Activated T-helper 2 cell treated with anti-CD3 and anti-CD28 coated beads, Interferon-gamma antibody, Interleukin-2, Interleukin-4, amounts not matched to agents 10 μg/mL and 5 μg/mL and 100 μg/mL, durations not matched to agents 14 hours and 24 hours and 36 hours (primary cell): ENCODE measurements around the gene C8G. TPM values are rescaled to one million over a fixed set of nuclear protein-coding genes. Genes with fewer than 3 reads are reported as not detected.

Source experiments
- DNase-seq: peaks from one replicate; pipeline ENCODE4 v3.0.0; 2021; ENCODE audit warnings: low spot score
- H3K27ac Mint-ChIP-seq: one replicate; pipeline ENCODE4 v1.8.0; 2021; ENCODE audit warnings: mixed read lengths
- H3K27me3 Mint-ChIP-seq: one replicate; pipeline ENCODE4 v1.8.0; 2021; ENCODE audit warnings: low read depth, mixed read lengths
- H3K36me3 Mint-ChIP-seq: one replicate; pipeline ENCODE4 v1.8.0; 2021; ENCODE audit warnings: low read depth, mixed read lengths
- H3K4me1 Mint-ChIP-seq: one replicate; pipeline ENCODE4 v1.8.0; 2021; ENCODE audit warnings: low read depth, mixed read lengths
- H3K4me3 Mint-ChIP-seq: one replicate; pipeline ENCODE4 v1.8.0; 2021; ENCODE audit warnings: low read depth, mild to moderate bottlenecking, moderate library complexity, mixed read lengths
- H3K9me3 Mint-ChIP-seq: one replicate; pipeline ENCODE4 v1.8.0; 2021; ENCODE audit warnings: mixed read lengths
- intact Hi-C: fragments of 100-400 bp; cut with micrococcal nuclease; formaldehyde crosslinking; loops from one replicate; pipeline ENCODE4 v1.15.1; 2023
- total RNA-seq: library from RNA; stranded (reverse); gene quantifications from 2 replicates; pipeline ENCODE4 v1.2.3, GENCODE V29; 2022

Gene C8G
- total RNA-seq, 1 donor from 2014 or later = 0.89 TPM

DNA sequence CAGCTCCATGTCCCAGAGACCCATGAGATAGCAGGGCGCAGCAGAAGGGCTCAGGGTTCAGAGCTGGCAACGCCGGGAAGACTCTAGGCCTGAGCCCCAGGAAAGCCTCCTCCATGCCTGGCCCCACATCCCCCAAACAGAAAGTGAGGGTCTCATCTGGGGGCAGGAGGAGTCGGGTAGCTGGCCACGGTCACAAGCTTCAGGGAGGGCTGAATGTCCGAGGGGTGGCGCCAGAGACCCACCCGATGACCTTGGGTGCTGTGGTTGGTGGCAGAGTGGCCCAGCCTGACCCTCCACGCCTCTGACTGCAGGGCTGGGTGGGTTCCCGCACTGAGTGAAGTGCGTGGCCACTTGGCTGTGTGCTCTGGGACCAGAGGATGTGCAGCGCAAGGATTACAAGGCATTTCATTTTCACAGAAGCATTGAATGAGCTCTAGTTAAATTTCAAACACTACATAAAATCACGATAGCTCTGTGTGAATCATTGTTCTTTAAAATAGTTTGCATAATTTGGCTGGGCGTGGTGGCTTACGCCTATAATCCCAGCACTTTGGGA is 3.0 kb downstream of the C8G start:
- Mint-ChIP-seq H3K4me3 (peak overlapping the region; percentile 63), H3K4me1 (peaks cover 3% of the 10 kb centered on the region), H3K9me3 (no peaks in the 10 kb centered on the region), H3K36me3 (peaks cover 3% of the 10 kb centered on the region), H3K27me3 (no peaks in the 10 kb centered on the region), H3K27ac (no peak overlapping the region)
- DNase-seq = no peak
- intact Hi-C loops = no loop called here

DNA sequence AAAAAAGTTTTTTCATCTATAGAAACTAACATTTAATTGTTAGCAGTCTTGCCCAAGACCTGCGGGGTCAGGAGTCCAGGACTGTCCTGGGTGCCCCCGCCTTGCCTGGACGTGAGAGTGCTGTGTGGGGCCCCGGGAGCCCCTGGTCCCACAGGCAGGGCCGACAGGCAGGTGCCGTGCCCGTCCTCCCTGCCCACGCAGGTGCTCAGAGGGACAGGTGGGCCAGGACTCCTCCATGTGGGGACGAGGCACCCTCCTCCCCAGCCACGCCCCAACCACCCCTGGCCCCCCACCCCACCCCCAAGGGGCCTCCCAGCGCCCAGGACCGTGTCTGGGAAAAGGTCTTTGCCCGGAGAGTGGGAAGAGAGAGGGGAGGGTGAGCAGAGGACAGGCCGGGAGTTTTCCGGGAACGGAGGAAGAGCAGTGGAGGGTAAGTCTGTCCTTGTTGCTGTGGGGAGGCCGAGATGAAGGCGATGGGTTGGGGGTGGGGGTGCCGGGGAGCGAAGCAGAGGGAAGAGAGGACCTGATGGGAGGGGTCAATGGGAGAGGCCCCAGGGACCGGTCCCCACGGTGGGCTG is 4.3 kb downstream of the C8G start:
- DNase-seq = no peak
- peaks cover 3% of the 10 kb centered on the region for H3K4me1 Mint-ChIP-seq
- H3K9me3 Mint-ChIP-seq = no peaks in the 10 kb centered on the region
- peak overlapping the region; percentile 71 for H3K27ac Mint-ChIP-seq
- intact Hi-C loops = no loop called here
- H3K4me3 Mint-ChIP-seq = peak overlapping the region; percentile 81
- no peaks in the 10 kb centered on the region for H3K27me3 Mint-ChIP-seq
- H3K36me3 Mint-ChIP-seq = no peaks in the 10 kb centered on the region

DNA sequence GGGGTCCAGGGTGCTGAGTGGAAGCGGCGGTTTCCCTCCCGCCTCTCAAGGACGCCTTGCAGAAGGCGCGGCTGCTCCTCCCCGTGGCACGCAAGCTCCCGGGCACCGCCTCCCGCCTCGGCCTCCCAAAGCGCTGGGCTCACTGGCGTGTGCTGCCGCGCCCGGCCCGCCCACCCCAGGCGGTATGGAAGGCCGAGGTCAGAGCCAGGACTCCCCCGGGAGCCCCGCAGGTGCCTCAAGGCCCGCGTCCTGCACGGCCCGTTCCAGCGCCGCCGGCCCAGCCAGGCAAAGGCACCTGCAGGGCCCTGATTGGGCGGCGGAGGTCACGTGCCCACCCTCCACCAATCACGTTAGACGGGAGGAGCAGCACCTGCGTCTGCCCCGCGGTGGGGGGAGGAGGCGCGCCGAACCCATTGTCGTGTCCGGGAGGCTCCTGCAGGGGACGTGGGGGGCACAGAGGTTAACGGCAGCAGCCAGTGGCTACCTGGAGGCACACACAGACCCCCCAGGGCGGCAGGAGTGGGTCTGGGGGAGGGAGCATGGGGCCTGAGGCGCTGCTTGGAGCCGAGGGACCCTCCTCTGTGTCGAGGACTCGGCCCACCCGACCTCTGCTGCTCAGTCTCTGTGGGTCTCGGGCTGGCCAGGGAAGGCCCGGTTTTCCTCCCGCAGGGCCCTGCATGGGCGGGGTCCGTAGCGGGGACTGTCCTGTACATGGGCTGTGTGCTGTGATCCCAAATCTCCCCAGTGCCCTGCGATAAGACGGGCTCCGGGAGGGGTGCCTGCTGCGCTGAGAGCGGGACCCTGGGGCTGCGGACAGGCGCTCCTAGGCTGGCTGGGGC is 5.0 kb downstream of the C8G start:
- H3K4me3 Mint-ChIP-seq = peak overlapping the region; percentile 81
- intact Hi-C loops = loop anchor here (2.0 to 10.0 kb wide), 2 partner anchors 43 to 85 kb away; partner anchors contain the start of genes FUT7 and PAXX
- peak; percentile 94 for DNase-seq
- H3K36me3 Mint-ChIP-seq = no peaks in the 10 kb centered on the region
- H3K4me1 Mint-ChIP-seq = no peaks in the 10 kb centered on the region
- no peaks in the 10 kb centered on the region for H3K9me3 Mint-ChIP-seq
- no peaks in the 10 kb centered on the region for H3K27me3 Mint-ChIP-seq
- peak overlapping the region; percentile 87 for H3K27ac Mint-ChIP-seq

DNA sequence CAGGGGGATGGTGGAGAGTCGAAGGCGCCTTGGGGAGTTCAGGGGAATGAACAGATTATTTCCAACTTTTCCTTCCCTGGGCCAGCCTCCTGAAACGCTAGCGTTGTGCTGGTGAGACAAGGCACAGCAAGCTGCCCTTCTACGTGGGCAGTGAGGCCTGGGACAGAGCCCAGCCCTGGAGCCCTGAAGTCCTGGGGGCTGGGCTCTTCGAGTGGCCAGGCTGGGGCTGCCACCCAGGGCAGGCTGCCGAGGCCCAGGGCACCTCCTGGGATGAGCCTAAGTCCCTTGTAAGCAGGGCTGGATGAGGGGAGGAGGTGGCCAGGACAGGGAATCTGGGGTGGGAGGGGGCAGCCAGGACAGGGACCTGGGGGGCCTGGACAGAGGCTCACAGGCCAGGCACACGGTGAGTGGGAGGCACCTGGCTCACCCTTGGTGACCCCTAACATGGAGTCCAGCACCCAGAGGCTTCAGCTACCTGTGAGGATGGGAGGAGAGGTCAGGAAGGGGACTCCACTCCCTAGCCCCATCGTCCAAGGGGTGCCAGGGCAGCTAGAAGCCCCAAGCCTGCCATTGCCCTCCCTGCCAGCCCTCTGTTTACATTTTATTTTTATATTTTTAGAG is 5.7 kb downstream of the C8G start:
- peak overlapping the region; percentile 87 for H3K27ac Mint-ChIP-seq
- H3K9me3 Mint-ChIP-seq = no peaks in the 10 kb centered on the region
- no peaks in the 10 kb centered on the region for H3K4me1 Mint-ChIP-seq
- intact Hi-C loops = loop anchor here (2.0 to 10.0 kb wide), 2 partner anchors 42 to 84 kb away; partner anchors contain the start of genes FUT7 and PAXX
- no peak for DNase-seq
- no peaks in the 10 kb centered on the region for H3K36me3 Mint-ChIP-seq
- no peaks in the 10 kb centered on the region for H3K27me3 Mint-ChIP-seq
- peak overlapping the region; percentile 80 for H3K4me3 Mint-ChIP-seq

DNA sequence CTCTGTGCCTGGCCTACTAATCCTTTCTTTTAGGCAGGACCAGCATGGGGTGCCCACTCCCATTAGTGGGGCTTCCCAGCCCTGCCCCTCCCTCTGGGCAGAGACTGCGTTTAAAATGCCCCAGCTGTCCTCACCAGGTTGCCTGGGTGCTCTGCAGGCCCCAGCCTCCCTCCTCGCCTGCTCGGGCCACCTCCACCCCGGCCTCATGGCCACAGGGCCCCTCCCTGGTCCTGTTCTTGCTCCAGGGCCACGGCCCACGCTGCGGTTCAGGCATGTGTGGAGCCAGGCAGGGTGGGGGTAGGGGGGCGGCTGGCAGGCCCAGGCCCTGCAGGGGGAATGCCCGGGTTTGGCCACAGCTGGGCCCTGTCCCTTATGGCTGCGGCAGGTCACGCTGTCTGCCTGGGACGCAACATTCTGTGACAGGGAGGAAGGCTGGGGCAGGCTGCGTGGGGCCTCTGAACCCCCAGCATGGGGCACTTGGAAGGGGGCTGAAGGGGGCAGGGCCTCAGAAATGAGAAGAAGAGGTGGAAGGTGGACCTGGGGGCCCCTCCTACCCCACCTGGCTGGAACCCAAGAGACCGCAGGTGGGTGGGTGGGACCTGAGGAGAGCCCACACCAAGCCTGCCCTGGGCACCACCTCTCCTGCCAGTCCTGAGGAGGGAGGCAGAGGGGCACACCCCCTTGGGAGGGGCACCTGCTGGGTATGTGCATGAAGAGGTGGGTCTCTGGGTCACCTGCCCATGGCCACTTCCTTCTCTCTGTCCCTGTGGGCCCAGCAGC is 6.7 kb downstream of the C8G start, which contains the start of gene LCN12:
TSS of gene LCN12 (plus strand) at position 733 of the 780 bp plus-strand sequence. CDS start 55 bp downstream, outside the sequence.
- H3K36me3 Mint-ChIP-seq = no peaks in the 10 kb centered on the region
- H3K27me3 Mint-ChIP-seq = no peaks in the 10 kb centered on the region
- no peak within 1 kb of the TSS for H3K4me3 Mint-ChIP-seq
- H3K27ac Mint-ChIP-seq = no peak within 1 kb of the TSS
- intact Hi-C loops = loop anchor here (2.0 to 10.0 kb wide), 2 partner anchors 41 to 83 kb away; partner anchors contain the start of genes FUT7 and PAXX
- no peak for DNase-seq
- no peaks in the 10 kb centered on the region for H3K4me1 Mint-ChIP-seq
- H3K9me3 Mint-ChIP-seq = peaks cover 7% of the 10 kb centered on the region

DNA sequence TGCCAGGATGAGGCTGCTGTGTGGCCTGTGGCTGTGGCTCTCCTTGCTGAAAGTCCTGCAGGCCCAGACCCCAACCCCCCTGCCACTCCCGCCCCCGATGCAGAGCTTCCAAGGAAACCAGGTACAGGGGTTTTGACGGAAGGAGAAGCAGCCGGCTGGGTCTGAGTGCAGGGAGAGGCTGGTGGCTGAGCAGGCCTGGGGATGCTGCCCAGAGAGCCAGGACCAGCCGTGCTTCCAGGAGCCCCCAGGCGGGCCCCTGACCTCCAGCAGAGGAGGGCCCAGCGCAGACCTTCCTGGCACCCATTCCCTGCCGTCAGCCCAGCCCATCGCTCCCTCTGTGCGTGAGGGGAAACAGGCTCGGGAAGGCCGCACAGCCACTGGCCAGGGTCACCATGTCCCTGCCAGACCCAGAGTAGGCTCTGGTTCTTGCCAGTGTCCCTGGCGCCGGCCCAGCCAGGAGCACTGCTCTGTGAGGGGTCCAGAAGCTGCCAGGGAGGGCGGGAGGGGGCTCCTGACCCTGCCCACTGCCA is 7.3 kb downstream of the C8G start:
- Mint-ChIP-seq H3K4me1 (no peaks in the 10 kb centered on the region), H3K36me3 (no peaks in the 10 kb centered on the region), H3K4me3 (no peak overlapping the region), H3K27ac (no peak overlapping the region), H3K9me3 (peaks cover 9% of the 10 kb centered on the region), H3K27me3 (no peaks in the 10 kb centered on the region)
- intact Hi-C loops = loop anchor here (10.0 kb wide), 1 partner anchor 82 kb away; the partner anchor contains the start of gene FUT7
- DNase-seq = no peak

DNA sequence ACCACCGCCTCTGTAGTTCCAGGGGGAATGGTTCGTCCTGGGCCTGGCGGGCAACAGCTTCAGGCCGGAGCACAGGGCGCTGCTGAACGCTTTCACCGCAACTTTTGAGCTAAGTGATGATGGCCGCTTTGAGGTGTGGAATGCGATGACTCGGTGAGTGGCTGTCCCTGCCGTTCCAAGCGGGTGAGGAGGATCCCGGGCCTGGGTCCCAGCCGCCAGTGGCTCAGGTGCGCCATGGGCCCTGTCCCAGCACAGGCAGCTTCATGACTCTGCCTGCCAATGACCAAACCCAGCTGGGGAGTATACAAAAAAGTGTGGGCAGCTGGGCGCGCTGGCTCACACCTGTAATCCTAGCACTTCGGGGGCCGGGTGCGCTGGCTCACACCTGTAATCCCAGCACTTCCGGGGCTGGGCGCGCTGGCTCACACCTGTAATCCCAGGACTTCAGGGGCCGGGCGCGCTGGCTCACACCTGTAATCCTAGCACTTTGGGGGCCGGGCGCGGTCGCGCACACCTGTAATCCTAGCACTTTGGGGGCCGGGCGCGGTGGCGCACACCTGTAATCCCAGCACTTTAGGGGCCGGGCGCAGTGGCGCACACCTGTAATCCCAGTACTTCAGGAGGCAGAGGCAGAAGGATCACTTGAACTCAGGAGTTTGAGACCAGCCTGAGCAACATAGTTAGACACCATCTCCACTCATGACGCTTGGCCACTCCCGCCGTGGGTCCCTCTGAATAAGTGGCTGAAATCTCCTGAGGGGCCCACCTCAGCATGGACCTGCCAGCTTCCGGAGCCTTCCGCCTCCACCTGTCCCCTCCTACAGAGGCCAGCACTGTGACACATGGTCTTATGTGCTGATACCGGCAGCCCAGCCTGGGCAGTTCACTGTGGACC is 8.1 kb downstream of the C8G start:
- no peak overlapping the region for H3K27ac Mint-ChIP-seq
- DNase-seq = no peak
- no peaks in the 10 kb centered on the region for H3K4me1 Mint-ChIP-seq
- H3K27me3 Mint-ChIP-seq = no peaks in the 10 kb centered on the region
- H3K9me3 Mint-ChIP-seq = peaks cover 9% of the 10 kb centered on the region
- H3K36me3 Mint-ChIP-seq = no peaks in the 10 kb centered on the region
- intact Hi-C loops = loop anchor here (10.0 kb wide), 1 partner anchor 82 kb away; the partner anchor contains the start of gene FUT7
- H3K4me3 Mint-ChIP-seq = no peak overlapping the region

DNA sequence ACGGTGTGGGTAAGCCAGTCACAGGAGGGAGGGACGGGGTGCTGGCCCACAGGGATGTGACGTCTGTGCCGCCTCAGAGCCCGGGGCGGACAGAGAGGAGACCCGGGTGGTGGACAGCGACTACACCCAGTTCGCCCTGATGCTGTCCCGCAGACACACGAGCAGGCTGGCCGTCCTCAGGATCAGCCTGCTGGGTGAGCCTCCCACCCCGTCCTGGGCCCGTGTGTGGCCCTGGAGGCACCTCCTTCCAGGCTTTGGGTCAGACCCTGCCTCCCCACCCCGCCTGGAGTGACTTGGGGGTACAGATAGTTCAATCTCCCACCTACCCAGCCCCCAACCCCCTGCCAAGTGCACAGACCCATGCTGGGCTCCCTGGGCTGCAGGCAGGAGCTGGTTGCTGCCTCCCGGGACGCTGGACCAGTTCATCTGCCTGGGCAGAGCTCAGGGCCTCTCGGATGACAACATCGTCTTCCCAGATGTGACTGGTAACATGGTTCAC is 8.8 kb downstream of the C8G start:
- no peaks in the 10 kb centered on the region for H3K27me3 Mint-ChIP-seq
- no peak overlapping the region for H3K27ac Mint-ChIP-seq
- peaks cover 9% of the 10 kb centered on the region for H3K9me3 Mint-ChIP-seq
- DNase-seq = no peak
- intact Hi-C loops = loop anchor here (10.0 kb wide), 1 partner anchor 81 kb away; the partner anchor contains the start of gene FUT7
- H3K4me1 Mint-ChIP-seq = no peaks in the 10 kb centered on the region
- no peak overlapping the region for H3K4me3 Mint-ChIP-seq
- no peaks in the 10 kb centered on the region for H3K36me3 Mint-ChIP-seq

DNA sequence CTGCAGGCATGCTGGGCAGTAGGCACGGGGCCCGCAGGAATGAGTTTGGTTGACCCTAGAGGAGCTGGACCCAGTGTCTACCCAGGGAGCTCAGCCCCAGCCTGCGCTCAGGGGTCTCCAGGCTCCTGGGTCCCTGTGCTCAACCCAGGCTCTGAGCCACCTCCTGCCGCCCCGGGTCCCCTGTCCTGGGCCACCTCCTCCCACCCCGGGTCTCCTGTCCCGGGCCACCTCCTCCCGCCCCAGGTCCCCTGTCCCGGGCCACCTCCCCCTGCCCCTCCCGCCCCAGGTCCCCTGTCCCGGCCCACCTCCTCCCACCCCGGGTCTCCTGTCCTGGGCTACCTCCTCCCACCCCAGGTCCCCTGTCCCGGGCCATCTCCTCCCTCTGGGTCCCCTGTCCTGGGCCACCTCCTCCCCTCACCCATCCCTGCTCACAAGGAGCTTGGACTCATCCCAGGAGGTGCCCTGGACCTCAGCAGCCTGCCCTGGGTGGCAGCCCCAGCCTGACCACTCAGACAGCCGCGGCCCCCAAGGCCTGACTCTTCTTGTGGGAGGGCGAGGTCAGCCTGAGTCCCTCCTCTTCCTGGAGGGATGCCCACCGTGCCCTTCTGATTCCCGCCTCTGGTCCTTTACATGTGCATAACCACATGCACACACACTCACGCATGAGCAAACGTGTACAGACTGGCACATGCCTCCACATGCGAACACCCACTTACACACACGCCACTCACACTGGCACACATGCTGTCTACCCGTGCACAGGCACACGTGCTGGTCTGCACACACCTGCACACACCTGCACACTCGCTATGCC is 9.4 kb downstream of the C8G start:
- DNase-seq = no peak
- Mint-ChIP-seq H3K4me1 (no peaks in the 10 kb centered on the region), H3K36me3 (no peaks in the 10 kb centered on the region), H3K9me3 (peaks cover 9% of the 10 kb centered on the region), H3K4me3 (no peak overlapping the region), H3K27ac (no peak overlapping the region), H3K27me3 (no peaks in the 10 kb centered on the region)
- intact Hi-C loops = loop anchor here (10.0 kb wide), 1 partner anchor 80 kb away; the partner anchor contains the start of gene FUT7

DNA sequence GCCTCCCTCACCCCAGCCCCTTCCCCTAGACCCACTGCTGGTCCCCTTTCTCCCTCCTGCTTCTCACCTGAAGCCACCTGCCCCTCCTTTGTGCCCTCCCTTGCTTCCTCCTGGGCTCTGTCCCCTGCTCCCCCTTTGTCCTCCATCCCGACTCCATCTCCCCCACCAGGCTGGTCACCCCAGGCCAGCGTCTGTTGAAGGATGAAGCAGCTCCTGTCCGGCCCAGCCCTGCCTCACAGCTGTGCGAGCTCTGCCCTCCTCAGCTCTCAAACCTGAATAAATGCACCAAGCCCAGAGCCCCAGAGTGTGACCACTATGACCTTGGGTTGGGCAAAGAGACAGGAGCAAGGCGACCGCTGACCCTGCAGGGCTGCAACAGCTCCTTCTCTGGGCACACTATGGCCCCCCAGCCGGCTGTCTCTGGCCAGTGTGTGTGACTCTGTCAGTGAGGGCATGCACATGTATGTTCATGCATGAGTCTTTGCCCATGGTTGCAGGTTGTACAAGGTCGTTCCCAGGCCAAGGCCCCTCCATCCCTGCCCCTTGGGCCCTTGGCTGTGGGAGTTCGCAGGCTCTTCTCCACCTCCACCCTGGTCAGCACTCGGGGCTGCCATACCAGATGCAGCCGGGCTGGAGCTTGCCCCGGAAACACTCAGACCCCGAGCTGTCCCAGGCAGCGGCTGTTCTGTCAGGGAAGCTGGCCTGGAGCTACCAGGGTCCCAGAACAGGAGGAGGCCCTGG is 10.3 kb downstream of the C8G start:
- Mint-ChIP-seq H3K4me1 (no peaks in the 10 kb centered on the region), H3K27me3 (no peaks in the 10 kb centered on the region), H3K9me3 (peaks cover 9% of the 10 kb centered on the region), H3K4me3 (no peak overlapping the region), H3K36me3 (no peaks in the 10 kb centered on the region), H3K27ac (no peak overlapping the region)
- no peak for DNase-seq
- intact Hi-C loops = loop anchor here (10.0 kb wide), 1 partner anchor 79 kb away; the partner anchor contains the start of gene FUT7
